KMS-11 (cell line): ENCODE results near the gene DPH3.

Experiments
- H2AFZ ChIP-seq: fragments of 200-600 bp; sonication (generic); 2 replicates; pipeline ENCODE4 v1.6.1; 2016; ENCODE audit warnings: antibody characterized with exemption, mixed run types, low read depth
- H3K27ac ChIP-seq: fragments of 200-600 bp; sonication (generic); 2 replicates; pipeline ENCODE4 v1.6.1; 2016; ENCODE audit warnings: mild to moderate bottlenecking, mixed run types
- H3K27me3 ChIP-seq: fragments of 200-600 bp; sonication (generic); 2 replicates; pipeline ENCODE4 v1.6.1; 2017; ENCODE audit warnings: mild to moderate bottlenecking, low read depth, mixed run types, moderate library complexity; ENCODE audit not compliant: insufficient read depth
- H3K36me3 ChIP-seq: fragments of 200-600 bp; sonication (generic); 2 replicates; pipeline ENCODE4 v1.6.1; 2017; ENCODE audit warnings: mild to moderate bottlenecking, mixed run types; ENCODE audit not compliant: insufficient read depth
- H3K4me1 ChIP-seq: fragments of 200-600 bp; sonication (generic); 2 replicates; pipeline ENCODE4 v1.6.1; 2016; ENCODE audit warnings: mild to moderate bottlenecking, low read depth, mixed run types; ENCODE audit not compliant: poor library complexity, severe bottlenecking
- H3K4me2 ChIP-seq: fragments of 200-600 bp; sonication (generic); 2 replicates; pipeline ENCODE4 v1.7.0; 2016; ENCODE audit warnings: mild to moderate bottlenecking, mixed run types
- H3K4me3 ChIP-seq: fragments of 200-600 bp; sonication (generic); IDR thresholded peaks from 2 replicates; pipeline ENCODE4 v1.6.1; 2017; ENCODE audit warnings: low read depth, low read length, mixed read lengths; ENCODE audit not compliant: insufficient read depth
- H3K79me2 ChIP-seq: fragments of 200-600 bp; sonication (generic); 2 replicates; pipeline ENCODE4 v1.6.1; 2016; ENCODE audit warnings: low read depth, mixed run types; ENCODE audit not compliant: insufficient read depth
- H3K9ac ChIP-seq: fragments of 200-600 bp; sonication (generic); 2 replicates; pipeline ENCODE4 v1.6.1; 2016; ENCODE audit warnings: mild to moderate bottlenecking, mixed run types
- H4K20me1 ChIP-seq: fragments of 200-600 bp; sonication (generic); 2 replicates; pipeline ENCODE4 v1.6.1; 2016; ENCODE audit warnings: mild to moderate bottlenecking, mixed run types; ENCODE audit not compliant: insufficient read depth
- CTCF ChIP-seq: fragments of 200-600 bp; sonication (generic); conservative IDR thresholded peaks from 2 replicates; pipeline ENCODE4 v1.6.1; 2017; ENCODE audit warnings: low read depth, mild to moderate bottlenecking, antibody characterized with exemption, low read length, moderate library complexity, mixed read lengths

Gene DPH3

GRCh38 chr3:16297997-16298885 is 33.5 kb upstream of the DPH3 start:
- no peak overlapping the region for H2AFZ ChIP-seq
- H3K4me2 ChIP-seq: no peak overlapping the region
- H4K20me1 ChIP-seq: no peaks in the 10 kb centered on the region
- no peak overlapping the region for H3K27ac ChIP-seq
- H3K36me3 ChIP-seq: no peaks in the 10 kb centered on the region; the same call in 1 of the 2 replicates
- no peaks in the 10 kb centered on the region for H3K79me2 ChIP-seq
- no peak for TF ChIP-seq CTCF
- H3K4me1 ChIP-seq: peaks cover 45% of the 10 kb centered on the region
- H3K27me3 ChIP-seq: no peaks in the 10 kb centered on the region
- no peak overlapping the region for H3K4me3 ChIP-seq
- no peak overlapping the region for H3K9ac ChIP-seq

DNA sequence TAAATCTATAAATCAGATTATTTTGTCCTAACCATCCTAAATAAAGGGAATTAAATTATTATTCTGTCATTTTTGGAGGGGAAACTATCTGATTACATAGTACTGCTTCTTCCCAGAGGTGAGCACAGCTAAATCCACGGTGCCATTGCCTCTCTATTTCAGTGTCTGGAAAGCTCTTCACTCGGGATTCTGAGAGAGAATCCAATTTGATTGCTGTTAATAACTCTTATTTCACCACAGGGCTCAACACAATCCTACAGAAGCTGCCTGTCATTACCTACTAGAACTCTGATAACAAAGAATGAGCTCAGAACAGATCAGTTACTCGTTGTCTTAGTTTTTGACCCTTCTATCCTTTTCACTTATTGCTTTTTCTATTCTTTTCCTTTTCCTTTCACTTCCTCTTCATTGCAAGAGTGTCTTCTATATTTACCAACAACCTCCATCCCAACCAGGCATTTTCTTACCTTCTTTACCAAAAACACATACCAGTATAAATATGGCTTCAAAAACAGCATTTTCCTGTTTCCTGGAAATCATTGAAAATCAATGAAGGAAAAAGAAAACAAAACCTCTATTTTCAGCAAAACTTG is 30.7 kb upstream of the DPH3 start:
- Histone ChIP-seq H3K79me2 (no peaks in the 10 kb centered on the region), H2AFZ (no peak overlapping the region), H4K20me1 (no peaks in the 10 kb centered on the region), H3K9ac (no peak overlapping the region), H3K27ac (no peak overlapping the region), H3K27me3 (no peaks in the 10 kb centered on the region), H3K36me3 (no peaks in the 10 kb centered on the region; the same call in 1 of the 2 replicates), H3K4me1 (peaks cover 35% of the 10 kb centered on the region), H3K4me3 (no peak overlapping the region), H3K4me2 (no peak overlapping the region)
- no peak for TF ChIP-seq CTCF

- Histone ChIP-seq H3K36me3 (no peaks in the 10 kb centered on the region; the same call in 1 of the 2 replicates), H3K27me3 (no peaks in the 10 kb centered on the region), H3K4me3 (no peak overlapping the region), H2AFZ (no peak overlapping the region), H3K4me2 (no peak overlapping the region), H4K20me1 (no peaks in the 10 kb centered on the region), H3K9ac (no peak overlapping the region), H3K79me2 (no peaks in the 10 kb centered on the region), H3K27ac (no peak overlapping the region), H3K4me1 (peaks cover 35% of the 10 kb centered on the region)
- TF ChIP-seq CTCF: no peak
These were observed 30.1 kb upstream of the DPH3 start for GRCh38 chr3:16294844-16295243.

DNA sequence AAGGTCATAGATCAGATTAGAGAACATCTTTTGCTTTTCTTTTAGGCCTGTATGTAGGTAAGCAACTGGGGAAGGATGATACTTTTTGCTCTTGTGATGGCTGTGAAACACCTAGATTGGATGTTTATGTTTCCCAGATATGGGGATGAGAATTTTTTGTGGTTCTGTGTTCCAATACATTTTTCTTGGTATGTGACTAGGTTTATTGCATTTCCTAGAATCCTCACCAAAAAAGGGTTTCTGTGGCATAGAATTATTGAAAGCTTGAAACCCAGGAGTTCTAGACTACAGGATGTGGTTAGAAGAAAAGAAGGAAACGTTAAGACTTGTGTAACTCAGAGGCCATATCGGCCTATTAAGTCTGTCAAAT is 26.1 kb upstream of the DPH3 start:
- H3K27ac ChIP-seq: peak overlapping the region; percentile 28; the same call in 1 of the 2 replicates

More for the DNA sequence above, 26.1 kb upstream of the DPH3 start:
- Histone ChIP-seq H4K20me1 (no peaks in the 10 kb centered on the region), H3K36me3 (no peaks in the 10 kb centered on the region), H3K4me1 (peaks cover 62% of the 10 kb centered on the region), H2AFZ (no peak overlapping the region), H3K79me2 (no peaks in the 10 kb centered on the region; the same call in 1 of the 2 replicates), H3K9ac (no peak overlapping the region), H3K4me2 (peak overlapping the region; percentile 51), H3K4me3 (no peak overlapping the region), H3K27me3 (no peaks in the 10 kb centered on the region)
- no peak for TF ChIP-seq CTCF
